Upper lobe of left lung (tissue), 4 donors: ENCODE data around the gene NRXN2.

Experiments
- POLR2AphosphoS5 ChIP-seq, 2 donors: sonication (generic); formaldehyde crosslinking; IDR thresholded peaks; one replicate each; pipeline ENCODE4 v1.5.1; 2017; ENCODE audit warnings: antibody characterized with exemption in 2 of 2
- TF ChIP-seq, protein P1 (sequence below), 6 experiments: fragments of 450-650 bp in 4 of 6; fragments of 200-600 bp in 2 of 6; sonication (generic) in 2 of 6; IDR thresholded peaks; one replicate each; pipeline ENCODE4 v1.5.1; 2016 to 2019; ENCODE audit warnings: antibody characterized with exemption in 6 of 6

DNA sequence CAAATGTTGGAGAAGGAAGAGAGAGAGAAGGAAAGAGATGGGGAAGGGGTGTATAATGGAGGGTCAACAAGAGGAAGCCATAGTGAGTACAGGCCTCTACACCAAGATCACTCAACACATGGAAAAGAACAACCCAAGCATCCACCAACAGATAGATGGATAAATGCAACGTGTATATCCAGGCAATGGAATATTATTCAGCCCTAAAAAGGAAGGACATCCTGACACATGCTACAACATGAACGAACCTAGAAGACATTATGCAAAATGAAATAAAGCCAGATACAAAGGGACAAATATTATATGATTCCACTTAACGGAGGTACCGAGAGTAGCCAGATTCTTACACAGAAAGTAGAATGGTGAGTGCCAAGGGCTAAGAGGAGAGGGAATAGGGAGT, 59.3 kb downstream of the NRXN2 start:
- TF ChIP-seq, protein P1, sequence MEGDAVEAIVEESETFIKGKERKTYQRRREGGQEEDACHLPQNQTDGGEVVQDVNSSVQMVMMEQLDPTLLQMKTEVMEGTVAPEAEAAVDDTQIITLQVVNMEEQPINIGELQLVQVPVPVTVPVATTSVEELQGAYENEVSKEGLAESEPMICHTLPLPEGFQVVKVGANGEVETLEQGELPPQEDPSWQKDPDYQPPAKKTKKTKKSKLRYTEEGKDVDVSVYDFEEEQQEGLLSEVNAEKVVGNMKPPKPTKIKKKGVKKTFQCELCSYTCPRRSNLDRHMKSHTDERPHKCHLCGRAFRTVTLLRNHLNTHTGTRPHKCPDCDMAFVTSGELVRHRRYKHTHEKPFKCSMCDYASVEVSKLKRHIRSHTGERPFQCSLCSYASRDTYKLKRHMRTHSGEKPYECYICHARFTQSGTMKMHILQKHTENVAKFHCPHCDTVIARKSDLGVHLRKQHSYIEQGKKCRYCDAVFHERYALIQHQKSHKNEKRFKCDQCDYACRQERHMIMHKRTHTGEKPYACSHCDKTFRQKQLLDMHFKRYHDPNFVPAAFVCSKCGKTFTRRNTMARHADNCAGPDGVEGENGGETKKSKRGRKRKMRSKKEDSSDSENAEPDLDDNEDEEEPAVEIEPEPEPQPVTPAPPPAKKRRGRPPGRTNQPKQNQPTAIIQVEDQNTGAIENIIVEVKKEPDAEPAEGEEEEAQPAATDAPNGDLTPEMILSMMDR (IDR thresholded peaks at IDR 0.05) = no peak
- no peak for TF ChIP-seq POLR2AphosphoS5 (IDR thresholded peaks at IDR 0.05)
